GM18507 (cell line): ENCODE measurements around the gene HECW1.

Experiments used
- DNase-seq: peaks from one replicate; pipeline ENCODE4 v3.0.0; 2011; ENCODE audit warnings: low read depth; ENCODE audit not compliant: insufficient read length; ENCODE audit errors: extremely low spot score
- FAIRE-seq: peaks from 2 replicates; lab custom pipeline; 2011; peaks lifted over from hg19 to GRCh38; lab: Jason Lieb, UNC

The HECW1 gene

GRCh38 chr7:43536773-43537172, 424.3 kb downstream of the HECW1 start:
- FAIRE-seq (no peak), DNase-seq (no peak)

GRCh38 chr7:43537765-43538403, 425.4 kb downstream of the HECW1 start:
- DNase-seq (no peak), FAIRE-seq (no peak)

- FAIRE-seq, result peak; percentile 55
- no peak for DNase-seq
Measured at GRCh38 chr7:43538404-43538771, 425.9 kb downstream of the HECW1 start.

GRCh38 chr7:43540471-43540870, 428.0 kb downstream of the HECW1 start:
- DNase-seq (no peak), FAIRE-seq (no peak)

DNA sequence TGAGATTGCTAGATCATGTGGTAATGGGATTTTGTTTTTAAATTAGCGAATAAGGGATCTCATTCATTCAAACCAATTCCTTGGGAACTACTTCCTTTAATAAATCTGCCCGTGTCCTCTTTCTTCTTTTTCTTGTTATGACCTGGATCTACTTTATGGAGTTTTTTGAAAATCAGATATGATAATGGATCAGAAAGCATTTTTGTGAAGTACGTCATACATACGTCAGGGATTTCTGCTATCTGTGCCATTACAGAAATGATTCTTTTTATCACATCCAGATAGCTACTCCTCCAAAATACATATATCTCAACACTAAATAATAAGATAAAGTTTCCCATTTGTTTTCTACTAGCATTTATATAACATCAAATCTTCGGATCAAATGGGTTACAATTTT, 430.3 kb downstream of the HECW1 start:
- DNase-seq (no peak), FAIRE-seq (no peak)

GRCh38 chr7:43546231-43546630, 433.8 kb downstream of the HECW1 start:
- FAIRE-seq (no peak), DNase-seq (no peak)

GRCh38 chr7:43550427-43550826, 438.0 kb downstream of the HECW1 start:
- DNase-seq (no peak), FAIRE-seq (no peak)

DNA sequence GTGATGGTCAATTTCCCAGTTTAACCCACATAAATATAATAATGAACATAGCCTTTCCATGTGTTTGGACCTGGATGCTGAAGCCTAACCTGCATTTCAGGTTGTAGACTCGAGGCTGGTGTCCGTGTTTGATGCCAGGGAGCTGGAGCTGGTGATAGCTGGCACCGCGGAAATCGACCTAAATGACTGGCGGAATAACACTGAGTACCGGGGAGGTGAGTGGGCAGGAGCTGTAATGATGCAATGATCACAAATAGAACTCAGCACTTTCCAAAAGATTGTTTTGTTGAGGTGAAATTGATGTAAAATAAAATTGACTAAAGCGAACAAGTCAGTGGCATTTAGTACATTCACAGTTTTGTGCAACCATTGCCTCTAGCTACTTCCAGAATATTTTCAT, 439.7 kb downstream of the HECW1 start:
- DNase-seq, result no peak
- FAIRE-seq, result no peak

- FAIRE-seq, result no peak
- DNase-seq, result no peak
Measured at GRCh38 chr7:43553999-43554398, 441.6 kb downstream of the HECW1 start.

GRCh38 chr7:43554423-43554822, 442.0 kb downstream of the HECW1 start:
- DNase-seq (no peak), FAIRE-seq (no peak)

- DNase-seq (no peak), FAIRE-seq (no peak)
Measured at GRCh38 chr7:43557831-43558495, 445.5 kb downstream of the HECW1 start.

GRCh38 chr7:43559171-43559945, 446.9 kb downstream of the HECW1 start:
- DNase-seq, result no peak
- no peak for FAIRE-seq

- no peak for FAIRE-seq
- DNase-seq, result no peak
Measured at GRCh38 chr7:43559946-43560335, 447.5 kb downstream of the HECW1 start.

GRCh38 chr7:43560742-43561330, 448.4 kb downstream of the HECW1 start:
- DNase-seq (no peak), FAIRE-seq (no peak)

- no peak for FAIRE-seq
- no peak for DNase-seq
Measured at GRCh38 chr7:43562383-43562782, 449.9 kb downstream of the HECW1 start.

GRCh38 chr7:43565786-43566185, 453.3 kb downstream of the HECW1 start:
- DNase-seq, result no peak
- no peak for FAIRE-seq

DNA sequence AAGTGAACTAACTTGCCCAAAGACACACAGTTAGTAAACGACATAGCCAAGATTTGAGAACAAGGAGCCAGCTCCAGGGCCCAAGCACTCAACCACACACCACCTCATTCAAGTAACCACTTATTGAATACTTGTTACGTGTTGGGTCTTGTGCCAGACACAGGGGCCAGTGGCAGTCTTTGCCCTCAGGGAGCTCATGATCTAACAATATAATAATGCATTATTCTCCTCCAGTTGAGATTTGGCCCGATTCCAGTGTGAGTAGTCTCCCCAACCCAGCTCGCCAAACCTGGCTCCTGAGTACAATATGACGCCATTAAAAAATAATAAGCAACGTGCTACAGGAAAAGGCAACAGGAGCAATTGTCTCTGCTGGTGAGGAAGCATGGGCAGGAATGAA, 456.1 kb downstream of the HECW1 start:
- DNase-seq (no peak), FAIRE-seq (no peak)

- DNase-seq (no peak), FAIRE-seq (no peak)
Measured at GRCh38 chr7:43569424-43569823, 457.0 kb downstream of the HECW1 start.

DNA sequence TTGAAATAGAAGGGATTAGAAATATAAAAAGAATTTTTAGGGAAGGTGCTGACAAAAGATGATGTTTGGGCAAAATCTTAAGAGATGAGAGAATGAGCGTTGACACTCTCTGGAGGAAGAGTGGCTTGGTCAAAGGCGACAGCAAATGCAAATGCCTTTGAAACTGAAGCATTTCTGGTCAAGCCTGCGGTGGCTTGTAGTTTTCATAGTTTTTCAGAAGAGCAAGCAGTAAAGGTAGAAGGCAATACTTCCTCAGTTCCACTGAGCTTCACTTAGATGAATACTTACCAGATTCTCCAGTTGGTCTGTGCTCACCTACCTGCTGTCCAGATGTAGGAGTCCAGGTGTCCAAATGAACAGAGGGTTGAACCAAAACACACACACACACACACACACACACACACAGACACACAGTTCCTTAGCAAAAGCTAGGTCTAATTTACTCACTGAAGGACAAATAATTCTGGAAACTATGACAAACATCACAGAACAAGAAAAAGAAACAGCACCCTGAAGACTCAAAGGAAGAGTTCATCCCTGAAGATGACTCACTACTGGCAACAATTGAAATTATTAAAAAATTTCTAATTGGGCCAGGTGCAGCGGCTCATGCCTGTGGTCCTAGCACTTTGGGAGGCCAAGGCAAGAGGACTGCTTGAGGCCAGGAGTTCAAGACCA, 458.4 kb downstream of the HECW1 start:
- no peak for DNase-seq
- FAIRE-seq, result peak; percentile 78

GRCh38 chr7:43572516-43573049, 460.1 kb downstream of the HECW1 start:
- FAIRE-seq (peak; percentile 69), DNase-seq (no peak)
